Esophagus muscularis mucosa (tissue), 4 donors: Measurements from ENCODE around the gene CNR2. TPM values are rescaled to one million over a fixed set of nuclear protein-coding genes. Genes with fewer than 3 reads are reported as not detected.
"Not testable (repeated sequence)": the region's sequence is repeated elsewhere in the genome, so short reads cannot be mapped to it uniquely, and the experiment has no call there.

ENCODE experiments used
- DNase-seq: peaks from one replicate; pipeline ENCODE4 v3.0.0-alpha.2; 2017; ENCODE audit errors: extremely low spot score
- H3K27ac ChIP-seq, 4 donors: fragments of 200-600 bp; sonication (generic); replicated peaks in 1 of 4; 1 replicate in 3 of 4; 2 replicates in 1 of 4; pipeline ENCODE4 v1.5.1; 2016 to 2019; ENCODE audit warnings: mild to moderate bottlenecking in 1 of 4
- H3K27me3 ChIP-seq, 4 donors: fragments of 200-600 bp; sonication (generic); one replicate each; pipeline versions ENCODE4 v1.5.1 to v1.6.0; 2016 to 2019
- H3K36me3 ChIP-seq, 4 donors: fragments of 200-600 bp; sonication (generic); one replicate each; pipeline ENCODE4 v1.5.1; 2016 to 2019
- H3K4me1 ChIP-seq, 4 donors: fragments of 200-600 bp; sonication (generic); one replicate each; pipeline ENCODE4 v1.5.1; 2016 to 2019
- H3K4me3 ChIP-seq, 4 donors: fragments of 200-600 bp; sonication (generic); 1 replicate in 2 of 4; 2 replicates in 2 of 4; pipeline ENCODE4 v1.5.1; 2016 to 2019; ENCODE audit warnings: mild to moderate bottlenecking in 4 of 4, moderate library complexity in 1 of 4
- H3K9me3 ChIP-seq, 4 donors: fragments of 200-600 bp; sonication (generic); 1 replicate in 3 of 4; 2 replicates in 1 of 4; pipeline ENCODE4 v1.5.1; 2016 to 2019
- EP300 ChIP-seq: sonication (generic); formaldehyde crosslinking; IDR thresholded peaks from one replicate; pipeline ENCODE4 v1.6.1; 2017; ENCODE audit warnings: antibody characterized with exemption
- POLR2A ChIP-seq: fragments of 450-650 bp; IDR thresholded peaks from one replicate; pipeline ENCODE4 v1.6.1; 2017; ENCODE audit warnings: antibody characterized with exemption, moderate library complexity, mild to moderate bottlenecking, low read depth
- POLR2AphosphoS5 ChIP-seq, 2 donors: sonication (generic); formaldehyde crosslinking; IDR thresholded peaks; one replicate each; pipeline ENCODE4 v1.6.1; 2017; ENCODE audit warnings: antibody characterized with exemption in 2 of 2
- WGBS: methylation state at CpG from one replicate; pipeline ENCODE4 v1.1.5; 2018; 5-methylcytosine and 5-hydroxymethylcytosine counted together
- intact Hi-C: fragments of 100-400 bp; cut with DNase I; formaldehyde crosslinking; loops from one replicate; pipeline ENCODE4 v1.15.1; 2023
- total RNA-seq, 4 donors: library from RNA; depleted of rRNA; stranded (reverse); fragments of >200 nt; gene quantifications; one replicate each; pipeline versions ENCODE4 v1.1.0 to v1.2.1, GENCODE V29; 2016
- TF ChIP-seq, protein P1 (sequence below), 3 experiments: fragments of 200-600 bp in 2 of 3; fragments of 450-650 bp in 1 of 3; sonication (generic) in 2 of 3; IDR thresholded peaks; one replicate each; pipeline ENCODE4 v1.5.1; 2017 to 2019; ENCODE audit warnings: antibody characterized with exemption in 3 of 3, mild to moderate bottlenecking in 2 of 3, moderate library complexity in 1 of 3

CNR2 gene
- total RNA-seq, result under 1 TPM in 1 of 4 donors, not detected in 3; 0.17 TPM

DNA sequence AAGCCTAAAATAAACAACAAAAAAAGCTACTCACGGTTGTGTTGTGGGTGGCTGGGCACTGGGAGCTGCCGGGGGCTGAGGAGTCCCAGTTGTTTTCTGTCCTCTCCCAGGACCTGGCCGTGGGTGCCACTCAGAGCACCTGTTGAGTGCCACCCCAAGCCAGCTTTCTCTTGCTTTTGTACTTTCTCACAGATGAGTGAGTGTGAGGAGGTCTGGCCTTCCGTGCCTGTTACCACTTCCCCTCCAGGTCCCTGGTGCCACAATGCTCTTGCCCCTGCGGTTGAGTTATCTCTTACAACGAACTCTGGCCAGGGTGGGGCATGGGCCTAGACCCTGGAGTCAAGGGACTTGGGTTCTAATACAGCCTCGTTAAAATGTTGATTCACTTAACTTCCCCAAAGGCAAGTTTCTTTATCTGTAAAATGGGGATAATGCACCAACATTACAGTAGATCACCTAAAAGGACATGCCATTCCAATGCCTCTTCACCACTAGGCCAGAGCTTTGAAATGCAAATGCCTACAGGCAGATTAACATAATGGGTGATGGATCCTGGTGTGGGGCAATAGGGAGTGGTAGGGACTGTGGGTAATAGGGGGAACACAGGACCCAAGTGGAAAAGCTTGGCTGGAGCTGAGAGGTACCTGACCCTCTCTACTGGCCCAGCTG, at the start of gene CNR2:
CNR2 (minus strand) TSS at position 151 of the 669 bp plus-strand sequence. CDS start 37,745 bp downstream, outside the sequence.
- DNase-seq, result no peak
- no peak within 1 kb of the TSS for H3K27ac ChIP-seq
- no peak within 1 kb of the TSS for H3K4me3 ChIP-seq
- no peaks in the 10 kb centered on the region for H3K4me1 ChIP-seq
- WGBS, result 63% methylated on average over 7 of the region's 7 CpGs
- intact Hi-C loops, result no loop called here
- no peak for TF ChIP-seq POLR2A
- TF ChIP-seq, protein P1, sequence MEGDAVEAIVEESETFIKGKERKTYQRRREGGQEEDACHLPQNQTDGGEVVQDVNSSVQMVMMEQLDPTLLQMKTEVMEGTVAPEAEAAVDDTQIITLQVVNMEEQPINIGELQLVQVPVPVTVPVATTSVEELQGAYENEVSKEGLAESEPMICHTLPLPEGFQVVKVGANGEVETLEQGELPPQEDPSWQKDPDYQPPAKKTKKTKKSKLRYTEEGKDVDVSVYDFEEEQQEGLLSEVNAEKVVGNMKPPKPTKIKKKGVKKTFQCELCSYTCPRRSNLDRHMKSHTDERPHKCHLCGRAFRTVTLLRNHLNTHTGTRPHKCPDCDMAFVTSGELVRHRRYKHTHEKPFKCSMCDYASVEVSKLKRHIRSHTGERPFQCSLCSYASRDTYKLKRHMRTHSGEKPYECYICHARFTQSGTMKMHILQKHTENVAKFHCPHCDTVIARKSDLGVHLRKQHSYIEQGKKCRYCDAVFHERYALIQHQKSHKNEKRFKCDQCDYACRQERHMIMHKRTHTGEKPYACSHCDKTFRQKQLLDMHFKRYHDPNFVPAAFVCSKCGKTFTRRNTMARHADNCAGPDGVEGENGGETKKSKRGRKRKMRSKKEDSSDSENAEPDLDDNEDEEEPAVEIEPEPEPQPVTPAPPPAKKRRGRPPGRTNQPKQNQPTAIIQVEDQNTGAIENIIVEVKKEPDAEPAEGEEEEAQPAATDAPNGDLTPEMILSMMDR (IDR thresholded peaks at IDR 0.05), result no peak
- no peak for TF ChIP-seq EP300
- TF ChIP-seq POLR2AphosphoS5 (IDR thresholded peaks at IDR 0.05), result no peak
- H3K36me3 ChIP-seq, result no peaks in the 10 kb centered on the region
- no peaks in the 10 kb centered on the region for H3K9me3 ChIP-seq
- H3K27me3 ChIP-seq, result peaks cover 0 to 30% (median 0%) of the 10 kb centered on the region in 4 donors

DNA sequence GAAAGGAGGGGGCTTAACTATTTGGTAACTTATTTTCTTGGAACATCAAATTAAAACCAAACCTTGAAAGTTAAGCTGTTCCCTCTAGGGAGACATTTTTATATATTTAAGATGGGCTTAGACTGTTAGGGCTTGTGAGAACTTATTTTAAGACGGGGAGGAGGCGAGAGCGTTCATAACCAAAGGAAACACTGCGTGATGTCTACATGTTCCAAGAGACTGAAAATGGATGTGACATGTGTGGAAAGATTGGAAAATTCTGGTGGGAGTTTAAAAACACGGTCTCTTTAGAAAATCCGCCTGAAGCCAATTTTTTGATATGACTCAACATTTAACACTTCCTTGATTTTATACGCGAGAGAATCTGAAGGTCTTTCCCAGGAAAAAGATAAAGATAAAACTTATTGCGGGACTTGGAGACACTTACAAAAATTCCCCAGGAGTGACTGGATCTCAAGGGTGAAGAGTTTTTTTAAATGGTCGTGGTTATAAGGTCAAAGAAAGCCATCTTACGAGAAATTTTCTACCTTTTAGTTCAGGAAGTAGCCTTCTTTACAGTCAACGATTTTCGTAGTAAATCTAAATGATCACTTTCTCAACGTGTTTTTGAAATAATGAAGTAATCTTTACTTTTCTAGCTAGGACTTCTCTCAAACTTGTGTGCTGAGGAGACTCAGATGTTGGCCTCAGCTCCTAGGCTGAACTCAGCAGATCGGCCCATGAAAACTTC, 47.3 kb upstream of the CNR2 start:
- Histone ChIP-seq H3K9me3 (no peaks in the 10 kb centered on the region), H3K36me3 (peaks cover 0 to 38% (median 15%) of the 10 kb centered on the region in 4 donors), H3K27ac (peak overlapping the region; percentile 97 to 100 (median 100)), H3K4me1 (peaks cover 41 to 63% (median 54%) of the 10 kb centered on the region in 4 donors), H3K27me3 (no peaks in the 10 kb centered on the region), H3K4me3 (peak overlapping the region; percentile 70 to 97 (median 80))
- under 1% methylated on average over 15 of the region's 15 CpGs for WGBS
- TF ChIP-seq POLR2AphosphoS5 (IDR thresholded peaks at IDR 0.05) (no peak), POLR2A (no peak), EP300 (no peak)
- TF ChIP-seq, protein P1 (IDR thresholded peaks at IDR 0.05), result no peak
- no peak for DNase-seq
- intact Hi-C loops, result no loop called here

DNA sequence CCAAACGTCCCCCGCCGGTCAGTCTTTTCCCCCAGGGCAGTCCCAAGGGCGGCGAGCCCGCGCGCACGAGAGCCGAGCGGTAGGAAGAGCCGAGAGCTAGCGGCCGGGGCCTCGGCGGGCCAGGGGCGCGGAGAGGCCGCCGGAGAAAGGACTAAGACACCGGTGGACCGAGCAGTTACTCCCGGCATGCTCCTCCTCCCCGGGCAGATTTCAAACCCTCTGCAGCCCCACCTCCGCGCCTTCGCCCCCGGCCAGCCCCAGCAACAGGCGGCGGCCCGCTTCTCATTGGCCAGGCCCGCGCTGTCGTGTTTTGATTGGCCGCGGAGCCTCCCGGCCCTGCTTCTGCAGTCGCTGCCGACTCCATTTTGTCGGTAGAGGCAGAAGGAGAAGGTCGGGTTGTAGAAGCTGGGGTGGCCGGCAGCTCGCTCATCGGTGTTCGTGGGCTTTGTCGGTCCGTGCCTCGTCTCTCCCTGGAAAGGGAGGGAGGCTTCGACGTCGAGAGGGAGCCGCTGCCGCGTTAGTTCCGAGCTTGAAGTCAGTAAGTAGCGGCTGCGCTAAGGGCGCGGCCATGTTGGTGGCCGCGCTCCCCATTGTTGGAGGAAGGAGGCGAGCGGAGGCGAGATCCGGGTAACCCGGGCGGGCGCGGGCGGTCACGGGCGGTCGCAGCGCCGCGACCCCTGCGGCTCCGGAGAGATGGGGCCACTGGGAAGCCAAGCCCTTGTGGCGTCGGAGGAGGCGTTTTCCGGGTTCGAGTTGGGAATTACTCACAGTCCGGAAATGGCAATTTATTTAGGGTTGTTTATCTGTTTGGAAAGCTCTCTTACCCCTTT, 46.5 kb upstream of the CNR2 start, which contains the start of gene PNRC2:
PNRC2 (plus strand) TSS at position 368 of the 830 bp plus-strand sequence. CDS start 1,630 bp downstream, outside the sequence.
- H3K27me3 ChIP-seq, result no peaks in the 10 kb centered on the region
- H3K27ac ChIP-seq, result peak within 1 kb of the TSS; percentile 97 to 100 (median 100)
- WGBS, result 0% methylated on average over 37 of the region's 84 CpGs
- intact Hi-C loops, result loop anchor here (2.0 kb wide), 1 partner anchor 69 kb away; no protein-coding TSS in a partner anchor
- DNase-seq, result peak; percentile 99
- peaks cover 0 to 31% (median 15%) of the 10 kb centered on the region in 4 donors for H3K36me3 ChIP-seq
- peak within 1 kb of the TSS; percentile 70 to 97 (median 80) for H3K4me3 ChIP-seq
- H3K9me3 ChIP-seq, result no peaks in the 10 kb centered on the region
- TF ChIP-seq POLR2AphosphoS5 (IDR thresholded peaks at IDR 0.05), result peak; percentile 95 to 99
- no peak for TF ChIP-seq EP300
- TF ChIP-seq, protein P1 (IDR thresholded peaks at IDR 0.05), result no peak
- peak; percentile 90 for TF ChIP-seq POLR2A
- peaks cover 41 to 65% (median 51%) of the 10 kb centered on the region in 4 donors for H3K4me1 ChIP-seq

DNA sequence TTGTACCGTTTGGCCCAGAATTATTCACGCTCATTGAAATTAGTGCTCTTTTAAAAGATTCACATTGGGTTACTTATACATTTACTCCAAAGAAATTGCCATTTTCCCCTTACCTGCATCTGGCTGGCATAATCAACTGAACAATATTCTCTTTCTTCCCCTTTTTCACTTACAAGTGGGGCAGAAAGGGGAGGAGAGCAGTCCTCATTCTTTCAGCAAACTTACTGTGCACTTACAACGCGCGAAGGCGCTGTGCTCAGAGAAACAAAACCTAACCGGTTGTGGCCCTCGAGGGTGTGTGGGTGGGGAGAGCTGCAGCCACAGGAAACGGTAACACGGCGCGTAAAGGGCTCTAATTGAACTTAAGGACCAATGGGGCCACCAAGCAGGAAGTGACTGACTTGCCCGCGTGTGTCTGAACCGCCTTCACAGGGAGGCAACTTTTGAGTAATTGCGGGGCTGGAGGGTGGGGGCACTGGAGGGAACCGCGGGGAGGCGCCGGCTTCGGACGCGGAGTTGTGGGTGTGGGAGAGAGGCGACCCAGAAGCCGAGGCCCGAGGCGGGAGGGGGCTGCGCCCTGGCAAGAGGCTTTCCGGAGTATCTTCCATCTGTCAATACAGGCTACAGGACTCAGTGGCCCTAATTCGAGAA, 45.8 kb upstream of the CNR2 start:
- Histone ChIP-seq H3K4me3 (peak overlapping the region; percentile 70 to 97 (median 80)), H3K4me1 (peaks cover 35 to 62% (median 46%) of the 10 kb centered on the region in 4 donors), H3K27me3 (no peaks in the 10 kb centered on the region), H3K9me3 (no peaks in the 10 kb centered on the region), H3K27ac (peak overlapping the region; percentile 97 to 100 (median 100)), H3K36me3 (peaks cover 0 to 23% (median 10%) of the 10 kb centered on the region in 4 donors)
- TF ChIP-seq, protein P1 (IDR thresholded peaks at IDR 0.05), result peak; percentile 32 to 68 (median 47)
- peak; percentile 69 to 88 for TF ChIP-seq POLR2AphosphoS5 (IDR thresholded peaks at IDR 0.05)
- no peak for TF ChIP-seq POLR2A
- no peak for TF ChIP-seq EP300
- WGBS, result 2% methylated on average over 24 of the region's 30 CpGs
- peak; percentile 96 for DNase-seq
- intact Hi-C loops, result loop anchor here (2.0 kb wide), 1 partner anchor 70 kb away; no protein-coding TSS in a partner anchor

DNA sequence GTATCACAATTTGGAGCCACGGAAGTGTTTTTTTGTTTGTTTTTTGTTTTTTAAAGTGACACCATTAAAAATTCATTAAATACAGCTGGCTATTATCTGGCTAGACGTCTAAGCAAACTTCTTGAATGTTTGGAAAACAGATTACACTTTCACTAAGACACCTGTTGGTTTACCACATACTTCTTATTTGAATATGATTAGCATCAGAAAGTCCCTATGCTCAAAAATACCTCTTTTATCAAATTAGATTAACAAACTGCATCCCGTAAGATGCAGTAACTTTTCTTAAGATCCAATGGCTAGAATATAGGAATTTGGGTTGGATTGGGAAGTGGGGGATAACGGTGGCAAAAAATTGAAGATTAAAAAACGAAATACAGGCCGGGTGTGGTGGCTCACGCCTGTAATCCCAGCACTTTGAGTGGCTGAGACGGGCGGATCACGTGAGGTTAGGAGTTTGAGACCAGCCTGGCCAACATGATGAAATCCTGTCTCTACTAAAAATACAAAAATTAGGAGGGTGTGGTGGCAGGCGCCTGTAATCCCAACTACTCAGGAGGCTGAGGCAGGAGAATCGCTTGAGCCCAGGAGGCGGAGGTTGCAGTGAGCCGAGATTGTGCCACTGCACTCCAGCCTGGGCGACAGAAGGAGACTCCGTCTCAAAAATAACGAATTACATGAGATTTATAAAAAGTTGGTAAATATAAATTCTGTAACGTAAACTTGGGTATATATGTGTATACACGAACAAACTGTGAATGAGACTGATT, 45.1 kb upstream of the CNR2 start:
- not testable (repeated sequence) for H3K27me3 ChIP-seq, DNase-seq, H3K9me3 ChIP-seq
- intact Hi-C loops, result loop anchor here (2.0 kb wide), 1 partner anchor 71 kb away; no protein-coding TSS in a partner anchor
- peak overlapping the region; percentile 97 to 100 (median 100) for H3K27ac ChIP-seq
- H3K4me3 ChIP-seq, result peak overlapping the region; percentile 70 to 97 (median 80)
- H3K4me1 ChIP-seq, result peaks cover 30 to 55% (median 39%) of the 10 kb centered on the region in 4 donors
- peaks cover 0 to 16% (median 4%) of the 10 kb centered on the region in 4 donors for H3K36me3 ChIP-seq
- WGBS, result 63% methylated on average over 19 of the region's 19 CpGs
